Activated T-cell treated with anti-CD3 and anti-CD28 coated beads, Interleukin-2, amount 50 U/mL, for 72 hours (primary cell): ENCODE results near the gene COL4A3. TPM values are rescaled to one million over a fixed set of nuclear protein-coding genes. Genes with fewer than 3 reads are reported as not detected.
"Not testable (repeated sequence)": the region's sequence is repeated elsewhere in the genome, so short reads cannot be mapped to it uniquely, and the experiment has no call there.

Experiments used
- ATAC-seq, 2 donors: fragments of 150-1000 bp; cut with Tn5 transposase; replicated peaks in 1 of 2; 2 replicates each; pipeline ENCODE4 v1.10.0; 2021; ENCODE audit warnings: moderate library complexity in 2 of 2, mild to moderate bottlenecking in 1 of 2
- DNase-seq, 2 donors: peaks; one replicate each; pipeline ENCODE4 v3.0.0; 2021 to 2022; ENCODE audit warnings: mixed read lengths in 1 of 2
- H3K27ac Mint-ChIP-seq: one replicate; pipeline ENCODE4 v1.8.0; 2022; ENCODE audit warnings: mild to moderate bottlenecking, moderate library complexity, mixed read lengths
- H3K27me3 Mint-ChIP-seq: one replicate; pipeline ENCODE4 v1.8.0; 2022; ENCODE audit warnings: low read depth, mixed read lengths
- H3K36me3 Mint-ChIP-seq, 2 donors: one replicate each; pipeline ENCODE4 v1.8.0; 2022; ENCODE audit warnings: mixed read lengths in 2 of 2, mild to moderate bottlenecking in 1 of 2; ENCODE audit not compliant: insufficient read depth in 2 of 2
- H3K4me1 Mint-ChIP-seq: one replicate; pipeline ENCODE4 v1.8.0; 2022; ENCODE audit warnings: low read depth, mixed read lengths
- H3K4me3 Mint-ChIP-seq, 2 donors: one replicate each; pipeline ENCODE4 v1.8.0; 2022; ENCODE audit warnings: mild to moderate bottlenecking in 2 of 2, mixed read lengths in 2 of 2, moderate library complexity in 2 of 2
- H3K9me3 Mint-ChIP-seq, 2 donors: one replicate each; pipeline ENCODE4 v1.8.0; 2022; ENCODE audit warnings: mixed read lengths in 2 of 2
- total RNA-seq, 2 donors: library from RNA; stranded (reverse); gene quantifications; one replicate each; pipeline ENCODE4 v1.2.3, GENCODE V29; 2022

The COL4A3 gene
- total RNA-seq, 2 donors from 2014 or later = 0.39 TPM; not detected in 1

GRCh38 chr2:227201771-227202170 lies 37.3 kb downstream of the COL4A3 start:
- Mint-ChIP-seq H3K4me3 (no peak overlapping the region), H3K9me3 (no peaks in the 10 kb centered on the region), H3K27ac (no peak overlapping the region)

GRCh38 chr2:227204452-227204851 lies 40.0 kb downstream of the COL4A3 start:
- ATAC-seq (no peak), DNase-seq (no peak)
- Mint-ChIP-seq H3K36me3 (no peaks in the 10 kb centered on the region), H3K27ac (no peak overlapping the region), H3K4me1 (no peaks in the 10 kb centered on the region), H3K4me3 (no peak overlapping the region), H3K27me3 (peaks cover 21% of the 10 kb centered on the region), H3K9me3 (no peaks in the 10 kb centered on the region)

More at GRCh38 chr2:227201771-227202170, 37.3 kb downstream of the COL4A3 start:
- ATAC-seq = no peak
- Mint-ChIP-seq H3K27me3 (peaks cover 13% of the 10 kb centered on the region), H3K4me1 (no peaks in the 10 kb centered on the region), H3K36me3 (no peaks in the 10 kb centered on the region)
- DNase-seq = no peak

- ATAC-seq (no peak), DNase-seq (no peak)
- Mint-ChIP-seq H3K9me3 (no peaks in the 10 kb centered on the region), H3K27ac (no peak overlapping the region), H3K36me3 (no peaks in the 10 kb centered on the region), H3K4me1 (no peaks in the 10 kb centered on the region), H3K27me3 (peaks cover 27% of the 10 kb centered on the region), H3K4me3 (no peak overlapping the region)
Measured at GRCh38 chr2:227205701-227206100, 41.3 kb downstream of the COL4A3 start.

GRCh38 chr2:227206406-227206805 lies 42.0 kb downstream of the COL4A3 start:
- no peaks in the 10 kb centered on the region for H3K4me1 Mint-ChIP-seq
- no peak for ATAC-seq
- no peak overlapping the region for H3K4me3 Mint-ChIP-seq
- no peaks in the 10 kb centered on the region for H3K36me3 Mint-ChIP-seq
- no peaks in the 10 kb centered on the region for H3K9me3 Mint-ChIP-seq
- DNase-seq = no peak
- peaks cover 27% of the 10 kb centered on the region for H3K27me3 Mint-ChIP-seq
- no peak overlapping the region for H3K27ac Mint-ChIP-seq

- H3K27me3 Mint-ChIP-seq = peaks cover 27% of the 10 kb centered on the region
- no peaks in the 10 kb centered on the region for H3K9me3 Mint-ChIP-seq
- no peaks in the 10 kb centered on the region for H3K36me3 Mint-ChIP-seq
- no peak for ATAC-seq
- no peak overlapping the region for H3K27ac Mint-ChIP-seq
- no peak overlapping the region for H3K4me3 Mint-ChIP-seq
- DNase-seq = no peak
- H3K4me1 Mint-ChIP-seq = no peaks in the 10 kb centered on the region
Measured at GRCh38 chr2:227207573-227207972, 43.1 kb downstream of the COL4A3 start.

GRCh38 chr2:227214622-227215041 lies 50.2 kb downstream of the COL4A3 start:
- DNase-seq (no peak), ATAC-seq (no peak)
- H3K36me3 Mint-ChIP-seq = no peaks in the 10 kb centered on the region
- H3K27ac Mint-ChIP-seq = no peak overlapping the region
- H3K4me1 Mint-ChIP-seq = no peaks in the 10 kb centered on the region
- no peaks in the 10 kb centered on the region for H3K9me3 Mint-ChIP-seq
- no peak overlapping the region for H3K4me3 Mint-ChIP-seq
- H3K27me3 Mint-ChIP-seq = peaks cover 4% of the 10 kb centered on the region

GRCh38 chr2:227219312-227220105 lies 55.1 kb downstream of the COL4A3 start:
- DNase-seq (no peak), ATAC-seq (no peak)
- Mint-ChIP-seq H3K27me3 (no peaks in the 10 kb centered on the region), H3K27ac (no peak overlapping the region), H3K4me3 (no peak overlapping the region), H3K4me1 (no peaks in the 10 kb centered on the region), H3K36me3 (no peaks in the 10 kb centered on the region), H3K9me3 (no peaks in the 10 kb centered on the region)

GRCh38 chr2:227221120-227221519 lies 56.7 kb downstream of the COL4A3 start:
- H3K4me1 Mint-ChIP-seq = no peaks in the 10 kb centered on the region
- ATAC-seq = no peak
- no peaks in the 10 kb centered on the region for H3K36me3 Mint-ChIP-seq
- no peak overlapping the region for H3K27ac Mint-ChIP-seq
- H3K27me3 Mint-ChIP-seq = no peaks in the 10 kb centered on the region
- no peak for DNase-seq
- no peaks in the 10 kb centered on the region for H3K9me3 Mint-ChIP-seq
- no peak overlapping the region for H3K4me3 Mint-ChIP-seq

- Mint-ChIP-seq H3K36me3 (no peaks in the 10 kb centered on the region), H3K27me3 (no peaks in the 10 kb centered on the region), H3K4me1 (no peaks in the 10 kb centered on the region), H3K4me3 (no peak overlapping the region), H3K27ac (no peak overlapping the region), H3K9me3 (no peaks in the 10 kb centered on the region)
- ATAC-seq (no peak), DNase-seq (no peak)
Measured at GRCh38 chr2:227222292-227222691, 57.9 kb downstream of the COL4A3 start.

- H3K4me3 Mint-ChIP-seq, H3K9me3 Mint-ChIP-seq, H3K4me1 Mint-ChIP-seq, ATAC-seq, H3K27me3 Mint-ChIP-seq, DNase-seq, H3K36me3 Mint-ChIP-seq, H3K27ac Mint-ChIP-seq: not testable (repeated sequence)
Measured at GRCh38 chr2:227225641-227226040, 61.2 kb downstream of the COL4A3 start.

- Mint-ChIP-seq H3K27ac (no peak overlapping the region), H3K4me3 (no peak overlapping the region), H3K27me3 (peaks cover 8% of the 10 kb centered on the region), H3K9me3 (no peaks in the 10 kb centered on the region), H3K36me3 (no peaks in the 10 kb centered on the region), H3K4me1 (no peaks in the 10 kb centered on the region)
- ATAC-seq = no peak
- DNase-seq = no peak
Measured at GRCh38 chr2:227228061-227228667, 63.7 kb downstream of the COL4A3 start.

GRCh38 chr2:227230151-227230550 lies 65.7 kb downstream of the COL4A3 start:
- Mint-ChIP-seq H3K4me3 (no peak overlapping the region), H3K36me3 (no peaks in the 10 kb centered on the region), H3K27ac (no peak overlapping the region), H3K4me1 (no peaks in the 10 kb centered on the region), H3K27me3 (peaks cover 8% of the 10 kb centered on the region), H3K9me3 (no peaks in the 10 kb centered on the region)
- no peak for ATAC-seq
- DNase-seq = no peak

- Mint-ChIP-seq H3K4me3 (no peak overlapping the region), H3K27ac (no peak overlapping the region), H3K27me3 (peaks cover 8% of the 10 kb centered on the region), H3K4me1 (no peaks in the 10 kb centered on the region), H3K9me3 (no peaks in the 10 kb centered on the region), H3K36me3 (no peaks in the 10 kb centered on the region)
- ATAC-seq (no peak), DNase-seq (no peak)
Measured at GRCh38 chr2:227234429-227234828, 70.0 kb downstream of the COL4A3 start.

- ATAC-seq (no peak), DNase-seq (no peak)
- H3K9me3 Mint-ChIP-seq = no peaks in the 10 kb centered on the region
- no peak overlapping the region for H3K4me3 Mint-ChIP-seq
- H3K27ac Mint-ChIP-seq = no peak overlapping the region
- H3K4me1 Mint-ChIP-seq = no peaks in the 10 kb centered on the region
- peaks cover 9% of the 10 kb centered on the region for H3K27me3 Mint-ChIP-seq
- H3K36me3 Mint-ChIP-seq = no peaks in the 10 kb centered on the region
Measured at GRCh38 chr2:227237786-227238185, 73.4 kb downstream of the COL4A3 start.
